Liver (tissue), 3 donors: ENCODE measurements around the gene SLC16A8.

Experiments used
- CTCF ChIP-seq: fragments of 150-350 bp; IDR thresholded peaks from 2 replicates; pipeline ENCODE4 v1.5.1; 2017; ENCODE audit warnings: improper control_type of control experiment, low read depth, low read length; ENCODE audit not compliant: missing input control
- EGR1 ChIP-seq, 2 donors: IDR thresholded peaks; 2 replicates each; pipeline ENCODE4 v1.6.1; 2016 to 2018; ENCODE audit warnings: antibody characterized with exemption in 2 of 2, low read depth in 2 of 2
- FOXA1 ChIP-seq: IDR thresholded peaks from 2 replicates; pipeline ENCODE4 v1.6.1; 2016; ENCODE audit warnings: antibody characterized with exemption
- GABPA ChIP-seq, 2 donors: IDR thresholded peaks in 1 of 2; conservative IDR thresholded peaks in 1 of 2; 2 replicates each; pipeline ENCODE4 v1.6.1; 2016; ENCODE audit warnings: antibody characterized with exemption in 2 of 2, mild to moderate bottlenecking in 1 of 2, moderate library complexity in 1 of 2
- JUND ChIP-seq, 2 donors: IDR thresholded peaks; 2 replicates each; pipeline ENCODE4 v1.6.1; 2016; ENCODE audit warnings: antibody characterized with exemption in 2 of 2
- RAD21 ChIP-seq, 2 donors: IDR thresholded peaks; 2 replicates each; pipeline ENCODE4 v1.6.1; 2016; ENCODE audit warnings: antibody characterized with exemption in 2 of 2, mild to moderate bottlenecking in 2 of 2
- SP1 ChIP-seq: IDR thresholded peaks from 2 replicates; pipeline ENCODE4 v1.6.1; 2018; ENCODE audit warnings: antibody characterized with exemption, mild to moderate bottlenecking
- TAF1 ChIP-seq: conservative IDR thresholded peaks from 2 replicates; pipeline ENCODE4 v1.6.1; 2016; ENCODE audit warnings: antibody characterized with exemption, mild to moderate bottlenecking
- YY1 ChIP-seq: IDR thresholded peaks from 2 replicates; pipeline ENCODE4 v1.6.1; 2016; ENCODE audit warnings: antibody characterized with exemption, mild to moderate bottlenecking
- TF ChIP-seq, protein P1 (sequence below): IDR thresholded peaks from 2 replicates; pipeline ENCODE4 v1.6.1; 2016; ENCODE audit warnings: antibody characterized with exemption, mild to moderate bottlenecking
- donor health status: healthy.
- donor health status: healthy.

DNA sequence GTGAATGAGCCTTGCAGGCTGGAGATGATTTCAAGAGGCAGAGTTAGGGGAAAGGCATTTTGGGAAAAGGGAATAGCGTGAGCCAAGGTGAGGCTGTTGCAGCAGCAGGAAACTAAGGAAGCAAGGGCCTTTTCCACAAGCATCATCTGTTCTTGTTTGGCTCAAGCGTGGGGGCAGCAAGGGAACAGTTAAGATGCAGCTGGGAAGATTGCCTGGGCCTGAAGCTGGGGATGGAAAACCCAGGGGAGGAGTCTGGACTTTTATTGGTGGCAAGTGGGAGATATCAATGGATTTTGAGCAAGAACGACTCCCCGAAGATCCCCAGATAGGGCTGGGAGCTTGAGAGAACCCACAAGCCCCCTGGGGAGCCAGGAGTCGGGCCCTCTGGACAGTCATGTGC, 54.1 kb downstream of the SLC16A8 start:
- TF ChIP-seq CTCF = no peak
- TF ChIP-seq GABPA (IDR thresholded peaks at IDR 0.05 in 1 of 2, conservative IDR thresholded peaks at IDR 0.05 in 1 of 2) = no peak
- TF ChIP-seq JUND (IDR thresholded peaks at IDR 0.05) = no peak
- no peak for TF ChIP-seq SP1
- no peak for TF ChIP-seq RAD21 (IDR thresholded peaks at IDR 0.05)
- TF ChIP-seq, protein P1, sequence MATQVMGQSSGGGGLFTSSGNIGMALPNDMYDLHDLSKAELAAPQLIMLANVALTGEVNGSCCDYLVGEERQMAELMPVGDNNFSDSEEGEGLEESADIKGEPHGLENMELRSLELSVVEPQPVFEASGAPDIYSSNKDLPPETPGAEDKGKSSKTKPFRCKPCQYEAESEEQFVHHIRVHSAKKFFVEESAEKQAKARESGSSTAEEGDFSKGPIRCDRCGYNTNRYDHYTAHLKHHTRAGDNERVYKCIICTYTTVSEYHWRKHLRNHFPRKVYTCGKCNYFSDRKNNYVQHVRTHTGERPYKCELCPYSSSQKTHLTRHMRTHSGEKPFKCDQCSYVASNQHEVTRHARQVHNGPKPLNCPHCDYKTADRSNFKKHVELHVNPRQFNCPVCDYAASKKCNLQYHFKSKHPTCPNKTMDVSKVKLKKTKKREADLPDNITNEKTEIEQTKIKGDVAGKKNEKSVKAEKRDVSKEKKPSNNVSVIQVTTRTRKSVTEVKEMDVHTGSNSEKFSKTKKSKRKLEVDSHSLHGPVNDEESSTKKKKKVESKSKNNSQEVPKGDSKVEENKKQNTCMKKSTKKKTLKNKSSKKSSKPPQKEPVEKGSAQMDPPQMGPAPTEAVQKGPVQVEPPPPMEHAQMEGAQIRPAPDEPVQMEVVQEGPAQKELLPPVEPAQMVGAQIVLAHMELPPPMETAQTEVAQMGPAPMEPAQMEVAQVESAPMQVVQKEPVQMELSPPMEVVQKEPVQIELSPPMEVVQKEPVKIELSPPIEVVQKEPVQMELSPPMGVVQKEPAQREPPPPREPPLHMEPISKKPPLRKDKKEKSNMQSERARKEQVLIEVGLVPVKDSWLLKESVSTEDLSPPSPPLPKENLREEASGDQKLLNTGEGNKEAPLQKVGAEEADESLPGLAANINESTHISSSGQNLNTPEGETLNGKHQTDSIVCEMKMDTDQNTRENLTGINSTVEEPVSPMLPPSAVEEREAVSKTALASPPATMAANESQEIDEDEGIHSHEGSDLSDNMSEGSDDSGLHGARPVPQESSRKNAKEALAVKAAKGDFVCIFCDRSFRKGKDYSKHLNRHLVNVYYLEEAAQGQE = no peak
- no peak for TF ChIP-seq EGR1 (IDR thresholded peaks at IDR 0.05; ENCODE audit: low read depth in 2 of 2)
- no peak for TF ChIP-seq TAF1
- no peak for TF ChIP-seq FOXA1
- TF ChIP-seq YY1 = no peak
